ENCODE results near the gene SLC39A8.

The SLC39A8 gene

DNA sequence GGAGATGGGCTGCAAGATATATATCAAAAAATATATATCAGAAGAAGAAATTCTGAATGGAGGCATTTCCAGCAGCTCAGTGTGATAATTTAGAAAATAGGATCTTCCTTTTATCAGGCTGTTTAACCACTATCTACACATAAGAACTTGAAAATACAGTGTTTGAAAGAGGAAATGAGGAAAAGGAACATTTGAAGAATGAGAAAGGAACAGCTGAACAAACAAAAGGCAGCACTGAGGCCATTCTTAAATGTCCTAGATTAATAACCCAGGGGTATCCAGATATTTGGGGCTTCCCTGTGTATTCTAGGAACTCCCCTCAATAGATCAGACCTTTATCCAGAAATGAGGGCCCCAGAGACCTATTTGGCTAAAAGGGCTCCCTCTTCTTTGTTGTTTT lies 4.1 kb downstream of the SLC39A8 start:
- Histone ChIP-seq H3K27me3 (ENCODE audit: control insufficient read depth in 2 of 2, insufficient read depth in 2 of 2, low read length in 2 of 2) (no peaks in the 10 kb centered on the region), H3K9me3 (ENCODE audit: control insufficient read depth in 2 of 2, low read length in 2 of 2) (no peaks in the 10 kb centered on the region), H3K4me1 (ENCODE audit: control insufficient read depth in 2 of 2, insufficient read depth in 2 of 2, low read length in 2 of 2) (peaks cover 13 to 18% of the 10 kb centered on the region in 2 donors), H3K36me3 (ENCODE audit: control insufficient read depth in 2 of 2, insufficient read depth in 2 of 2, low read length in 2 of 2) (no peaks in the 10 kb centered on the region), H3K4me3 (ENCODE audit: low read length in 2 of 2) (no peak overlapping the region), H3K9ac (ENCODE audit: low read depth in 1 of 2, low read length in 2 of 2) (no peak overlapping the region), H3K27ac (ENCODE audit: low read depth in 2 of 2, low read length in 2 of 2) (no peak overlapping the region)

DNA sequence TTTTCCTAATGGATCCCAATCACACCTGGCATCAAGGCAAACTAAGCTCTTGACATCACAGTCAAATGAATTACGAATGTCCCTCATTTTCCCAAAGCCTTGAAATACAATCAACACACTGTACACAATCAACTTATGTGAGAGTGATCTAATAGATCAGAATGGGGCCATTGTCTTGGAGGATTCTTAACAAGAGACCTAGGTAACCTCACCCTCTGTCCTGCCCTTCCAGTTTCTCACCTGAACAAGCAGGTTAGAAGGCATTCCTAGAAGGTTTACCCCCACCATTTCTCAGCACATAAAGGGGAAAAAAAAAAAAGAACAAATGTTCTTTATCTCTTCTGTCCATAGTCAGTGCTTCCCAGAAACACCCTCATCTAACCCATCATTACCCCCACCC lies 6.3 kb downstream of the SLC39A8 start:
- H3K9me3 ChIP-seq (ENCODE audit: control insufficient read depth in 2 of 2, low read length in 2 of 2), result no peaks in the 10 kb centered on the region
- H3K4me1 ChIP-seq (ENCODE audit: control insufficient read depth in 2 of 2, insufficient read depth in 2 of 2, low read length in 2 of 2), result peaks cover 7 to 11% of the 10 kb centered on the region in 2 donors
- peaks cover 0 to 3% of the 10 kb centered on the region in 2 donors for H3K36me3 ChIP-seq (ENCODE audit: control insufficient read depth in 2 of 2, insufficient read depth in 2 of 2, low read length in 2 of 2)
- H3K27me3 ChIP-seq (ENCODE audit: control insufficient read depth in 2 of 2, insufficient read depth in 2 of 2, low read length in 2 of 2), result no peaks in the 10 kb centered on the region
- H3K9ac ChIP-seq (ENCODE audit: low read depth in 1 of 2, low read length in 2 of 2), result no peak overlapping the region
- H3K27ac ChIP-seq (ENCODE audit: low read depth in 2 of 2, low read length in 2 of 2), result no peak overlapping the region
- no peak overlapping the region for H3K4me3 ChIP-seq (ENCODE audit: low read length in 2 of 2)

DNA sequence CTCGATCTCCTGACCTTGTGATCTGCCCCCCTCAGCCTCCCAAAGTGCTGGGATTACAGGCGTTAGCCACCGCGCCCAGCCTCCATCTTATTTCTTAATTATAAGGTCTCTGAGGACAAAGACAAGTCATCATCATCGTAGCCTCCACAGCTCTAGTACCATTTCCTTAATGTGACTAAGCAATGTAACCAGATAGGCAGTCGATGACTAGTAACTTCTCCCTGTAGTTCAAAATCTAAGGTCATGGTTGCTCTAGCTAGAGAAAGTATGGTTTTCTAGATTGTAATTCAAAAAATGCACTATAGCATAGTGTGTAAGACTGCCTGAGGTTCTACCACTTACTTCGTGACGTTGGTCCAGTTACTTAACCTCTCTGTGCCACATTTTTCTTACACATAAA lies 6.9 kb downstream of the SLC39A8 start:
- H3K27me3 ChIP-seq (ENCODE audit: control insufficient read depth in 2 of 2, insufficient read depth in 2 of 2, low read length in 2 of 2), result no peaks in the 10 kb centered on the region
- no peak overlapping the region for H3K9ac ChIP-seq (ENCODE audit: low read depth in 1 of 2, low read length in 2 of 2)
- no peaks in the 10 kb centered on the region for H3K9me3 ChIP-seq (ENCODE audit: control insufficient read depth in 2 of 2, low read length in 2 of 2)
- H3K4me3 ChIP-seq (ENCODE audit: low read length in 2 of 2), result no peak overlapping the region
- H3K36me3 ChIP-seq (ENCODE audit: control insufficient read depth in 2 of 2, insufficient read depth in 2 of 2, low read length in 2 of 2), result peaks cover 0 to 3% of the 10 kb centered on the region in 2 donors
- no peak overlapping the region for H3K27ac ChIP-seq (ENCODE audit: low read depth in 2 of 2, low read length in 2 of 2)
- peaks cover 5 to 8% of the 10 kb centered on the region in 2 donors for H3K4me1 ChIP-seq (ENCODE audit: control insufficient read depth in 2 of 2, insufficient read depth in 2 of 2, low read length in 2 of 2)

DNA sequence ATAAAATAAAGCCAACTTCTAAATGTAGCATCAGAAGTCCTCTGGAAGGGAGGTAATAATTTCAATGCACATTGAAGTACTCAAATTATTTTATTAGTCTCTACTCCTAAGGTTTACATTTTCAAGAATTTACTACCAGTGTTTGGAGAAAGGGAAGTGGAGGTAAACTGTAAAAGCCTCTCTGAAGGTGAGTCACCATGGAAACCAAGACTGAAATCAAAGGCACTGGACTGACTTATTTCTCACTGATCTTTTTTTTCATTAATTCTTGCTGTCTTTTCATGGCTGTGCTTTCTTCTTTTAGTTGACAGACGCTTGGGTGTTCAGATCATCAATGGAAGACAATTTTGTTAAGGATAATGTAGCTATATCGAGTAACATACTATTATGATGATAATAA lies 9.7 kb downstream of the SLC39A8 start:
- Histone ChIP-seq H3K9ac (ENCODE audit: low read depth in 1 of 2, low read length in 2 of 2) (no peak overlapping the region), H3K27me3 (ENCODE audit: control insufficient read depth in 2 of 2, insufficient read depth in 2 of 2, low read length in 2 of 2) (no peaks in the 10 kb centered on the region), H3K27ac (ENCODE audit: low read depth in 2 of 2, low read length in 2 of 2) (no peak overlapping the region), H3K4me3 (ENCODE audit: low read length in 2 of 2) (no peak overlapping the region), H3K9me3 (ENCODE audit: control insufficient read depth in 2 of 2, low read length in 2 of 2) (no peaks in the 10 kb centered on the region), H3K4me1 (ENCODE audit: control insufficient read depth in 2 of 2, insufficient read depth in 2 of 2, low read length in 2 of 2) (no peaks in the 10 kb centered on the region), H3K36me3 (ENCODE audit: control insufficient read depth in 2 of 2, insufficient read depth in 2 of 2, low read length in 2 of 2) (peaks cover 0 to 3% of the 10 kb centered on the region in 2 donors)

DNA sequence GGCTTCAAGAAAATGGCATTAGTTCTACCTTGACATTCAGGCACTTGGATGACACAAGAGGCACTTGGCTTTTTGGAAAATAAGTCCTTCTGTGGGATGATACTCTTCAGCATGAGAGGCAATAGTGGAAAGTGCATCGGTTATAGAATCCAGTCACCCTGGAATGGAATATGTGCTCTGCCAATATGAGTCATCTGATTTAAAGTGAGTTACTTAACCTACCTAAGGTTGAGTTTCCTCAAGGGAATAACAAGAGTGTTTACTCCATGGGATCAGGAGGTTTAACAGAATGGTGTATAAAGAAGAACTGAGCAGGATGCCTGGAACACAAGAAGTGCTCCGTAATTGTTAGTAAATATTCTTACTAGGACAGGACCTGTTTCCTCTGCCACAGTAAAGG lies 10.7 kb downstream of the SLC39A8 start:
- Histone ChIP-seq H3K4me3 (ENCODE audit: low read length in 2 of 2) (no peak overlapping the region), H3K27ac (ENCODE audit: low read depth in 2 of 2, low read length in 2 of 2) (no peak overlapping the region), H3K9me3 (ENCODE audit: control insufficient read depth in 2 of 2, low read length in 2 of 2) (no peaks in the 10 kb centered on the region), H3K36me3 (ENCODE audit: control insufficient read depth in 2 of 2, insufficient read depth in 2 of 2, low read length in 2 of 2) (peaks cover 0 to 3% of the 10 kb centered on the region in 2 donors), H3K4me1 (ENCODE audit: control insufficient read depth in 2 of 2, insufficient read depth in 2 of 2, low read length in 2 of 2) (no peaks in the 10 kb centered on the region), H3K27me3 (ENCODE audit: control insufficient read depth in 2 of 2, insufficient read depth in 2 of 2, low read length in 2 of 2) (no peaks in the 10 kb centered on the region), H3K9ac (ENCODE audit: low read depth in 1 of 2, low read length in 2 of 2) (no peak overlapping the region)

DNA sequence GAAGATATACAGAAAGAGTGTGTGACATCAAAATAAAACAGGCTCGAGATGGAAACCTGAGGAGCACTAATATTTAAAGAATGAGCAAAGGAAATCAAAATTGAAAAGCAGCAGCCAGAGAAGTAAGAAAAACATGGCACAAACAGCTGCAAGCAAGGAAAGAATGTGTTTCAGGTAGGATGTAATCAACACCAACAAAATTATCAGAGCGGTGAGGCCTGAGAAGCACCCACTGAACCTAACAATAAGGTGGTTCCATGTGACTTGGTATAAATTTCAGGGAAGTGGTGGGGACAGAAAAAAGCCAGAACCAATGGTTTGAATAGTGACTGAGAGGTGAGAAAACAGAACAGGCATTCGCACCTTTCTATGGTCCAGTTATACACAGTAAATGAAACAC lies 11.5 kb downstream of the SLC39A8 start:
- no peaks in the 10 kb centered on the region for H3K4me1 ChIP-seq (ENCODE audit: control insufficient read depth in 2 of 2, insufficient read depth in 2 of 2, low read length in 2 of 2)
- no peaks in the 10 kb centered on the region for H3K27me3 ChIP-seq (ENCODE audit: control insufficient read depth in 2 of 2, insufficient read depth in 2 of 2, low read length in 2 of 2)
- H3K4me3 ChIP-seq (ENCODE audit: low read length in 2 of 2), result no peak overlapping the region
- H3K9me3 ChIP-seq (ENCODE audit: control insufficient read depth in 2 of 2, low read length in 2 of 2), result no peaks in the 10 kb centered on the region
- H3K9ac ChIP-seq (ENCODE audit: low read depth in 1 of 2, low read length in 2 of 2), result no peak overlapping the region
- peaks cover 0 to 3% of the 10 kb centered on the region in 2 donors for H3K36me3 ChIP-seq (ENCODE audit: control insufficient read depth in 2 of 2, insufficient read depth in 2 of 2, low read length in 2 of 2)
- no peak overlapping the region for H3K27ac ChIP-seq (ENCODE audit: low read depth in 2 of 2, low read length in 2 of 2)

DNA sequence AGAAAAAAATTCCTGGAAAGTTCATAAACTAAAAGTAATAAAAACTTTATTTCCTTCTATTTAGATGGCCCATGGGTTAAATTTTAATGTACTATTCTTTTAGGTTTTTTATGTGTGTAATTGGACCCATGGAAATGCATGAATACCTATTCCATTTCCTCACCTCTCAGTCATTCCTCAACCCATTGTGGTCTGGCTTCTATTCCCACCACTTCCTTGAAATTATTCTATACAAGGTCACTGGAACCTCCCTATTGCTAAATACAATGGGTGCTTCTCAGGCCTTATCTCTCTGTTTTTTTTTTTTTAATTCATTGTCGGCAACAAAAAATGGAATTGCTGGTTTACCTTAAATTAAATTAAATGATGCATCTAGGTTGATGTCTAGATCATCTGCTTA lies 17.2 kb downstream of the SLC39A8 start:
- no peaks in the 10 kb centered on the region for H3K9me3 ChIP-seq (ENCODE audit: control insufficient read depth in 2 of 2, low read length in 2 of 2)
- peaks cover 0 to 2% of the 10 kb centered on the region in 2 donors for H3K36me3 ChIP-seq (ENCODE audit: control insufficient read depth in 2 of 2, insufficient read depth in 2 of 2, low read length in 2 of 2)
- H3K27me3 ChIP-seq (ENCODE audit: control insufficient read depth in 2 of 2, insufficient read depth in 2 of 2, low read length in 2 of 2), result no peaks in the 10 kb centered on the region
- H3K9ac ChIP-seq (ENCODE audit: low read depth in 1 of 2, low read length in 2 of 2), result no peak overlapping the region
- no peak overlapping the region for H3K27ac ChIP-seq (ENCODE audit: low read depth in 2 of 2, low read length in 2 of 2)
- H3K4me1 ChIP-seq (ENCODE audit: control insufficient read depth in 2 of 2, insufficient read depth in 2 of 2, low read length in 2 of 2), result no peaks in the 10 kb centered on the region
- H3K4me3 ChIP-seq (ENCODE audit: low read length in 2 of 2), result no peak overlapping the region

DNA sequence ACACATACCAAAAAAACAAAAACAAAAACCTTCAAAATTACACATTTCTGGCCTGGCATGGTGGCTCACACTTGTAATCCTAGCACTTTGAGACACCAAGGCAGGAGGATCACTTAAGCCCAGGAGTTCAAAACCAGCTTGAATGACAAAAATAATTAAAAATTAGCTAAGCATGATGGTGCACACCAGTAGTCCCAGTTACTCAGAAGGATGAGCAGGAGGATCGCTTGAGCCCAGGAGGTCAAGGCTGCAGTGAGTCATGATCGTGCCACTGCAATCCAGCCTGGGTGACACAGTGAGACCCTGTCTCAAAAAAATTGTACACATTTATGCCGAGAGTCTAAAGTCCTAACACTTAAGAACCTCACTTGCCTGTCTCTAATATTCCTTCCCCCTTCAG lies 18.3 kb downstream of the SLC39A8 start:
- no peak overlapping the region for H3K9ac ChIP-seq (ENCODE audit: low read depth in 1 of 2, low read length in 2 of 2)
- H3K4me1 ChIP-seq (ENCODE audit: control insufficient read depth in 2 of 2, insufficient read depth in 2 of 2, low read length in 2 of 2), result no peaks in the 10 kb centered on the region
- H3K36me3 ChIP-seq (ENCODE audit: control insufficient read depth in 2 of 2, insufficient read depth in 2 of 2, low read length in 2 of 2), result peaks cover 0 to 4% of the 10 kb centered on the region in 2 donors
- no peaks in the 10 kb centered on the region for H3K9me3 ChIP-seq (ENCODE audit: control insufficient read depth in 2 of 2, low read length in 2 of 2)
- H3K4me3 ChIP-seq (ENCODE audit: low read length in 2 of 2), result no peak overlapping the region
- H3K27me3 ChIP-seq (ENCODE audit: control insufficient read depth in 2 of 2, insufficient read depth in 2 of 2, low read length in 2 of 2), result no peaks in the 10 kb centered on the region
- H3K27ac ChIP-seq (ENCODE audit: low read depth in 2 of 2, low read length in 2 of 2), result no peak overlapping the region

DNA sequence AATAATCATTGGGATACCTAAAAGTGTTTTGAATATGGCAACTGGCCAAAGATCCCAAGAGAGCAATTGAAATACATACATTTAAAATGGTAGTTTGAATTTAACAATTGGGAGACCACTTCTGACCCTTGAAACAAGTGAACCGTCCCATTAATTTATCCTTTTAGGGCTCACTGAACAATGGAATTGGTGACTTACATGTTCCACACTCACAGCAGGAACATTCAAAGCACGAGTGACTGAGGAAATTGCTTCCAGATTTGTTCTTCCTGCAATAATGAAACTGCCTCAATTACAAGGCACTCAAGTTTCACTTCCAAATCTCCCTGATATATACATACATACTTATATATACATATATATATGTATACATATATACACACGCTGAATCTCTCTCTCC lies 20.6 kb downstream of the SLC39A8 start:
- Histone ChIP-seq H3K36me3 (ENCODE audit: control insufficient read depth in 2 of 2, insufficient read depth in 2 of 2, low read length in 2 of 2) (peaks cover 0 to 4% of the 10 kb centered on the region in 2 donors), H3K27me3 (ENCODE audit: control insufficient read depth in 2 of 2, insufficient read depth in 2 of 2, low read length in 2 of 2) (no peaks in the 10 kb centered on the region), H3K4me1 (ENCODE audit: control insufficient read depth in 2 of 2, insufficient read depth in 2 of 2, low read length in 2 of 2) (peaks cover 0 to 1% of the 10 kb centered on the region in 2 donors), H3K9me3 (ENCODE audit: control insufficient read depth in 2 of 2, low read length in 2 of 2) (no peaks in the 10 kb centered on the region), H3K4me3 (ENCODE audit: low read length in 2 of 2) (no peak overlapping the region), H3K27ac (ENCODE audit: low read depth in 2 of 2, low read length in 2 of 2) (no peak overlapping the region), H3K9ac (ENCODE audit: low read depth in 1 of 2, low read length in 2 of 2) (no peak overlapping the region)

DNA sequence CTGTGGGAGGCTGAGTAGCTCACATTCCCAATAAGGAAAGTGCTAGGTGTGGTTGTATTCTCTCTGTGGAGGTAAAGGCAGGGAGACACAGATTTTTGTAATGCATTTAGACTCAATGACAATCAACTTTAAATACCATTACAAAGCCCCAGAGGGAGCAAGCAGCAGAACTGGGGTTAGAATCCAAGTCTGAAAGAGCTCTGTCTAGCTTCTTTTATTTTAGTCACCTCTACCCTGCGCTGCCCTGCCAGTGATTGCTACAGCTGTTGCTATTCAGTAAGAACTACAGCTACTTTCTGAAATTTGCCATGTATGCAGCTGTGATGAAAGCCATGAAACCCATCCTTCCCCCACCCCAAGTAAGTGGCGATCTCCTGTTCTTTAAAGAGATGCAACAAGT lies 22.5 kb downstream of the SLC39A8 start:
- peaks cover 0 to 4% of the 10 kb centered on the region in 2 donors for H3K36me3 ChIP-seq (ENCODE audit: control insufficient read depth in 2 of 2, insufficient read depth in 2 of 2, low read length in 2 of 2)
- no peak overlapping the region for H3K27ac ChIP-seq (ENCODE audit: low read depth in 2 of 2, low read length in 2 of 2)
- H3K4me3 ChIP-seq (ENCODE audit: low read length in 2 of 2), result no peak overlapping the region
- no peaks in the 10 kb centered on the region for H3K27me3 ChIP-seq (ENCODE audit: control insufficient read depth in 2 of 2, insufficient read depth in 2 of 2, low read length in 2 of 2)
- no peak overlapping the region for H3K9ac ChIP-seq (ENCODE audit: low read depth in 1 of 2, low read length in 2 of 2)
- H3K9me3 ChIP-seq (ENCODE audit: control insufficient read depth in 2 of 2, low read length in 2 of 2), result no peaks in the 10 kb centered on the region
- peaks cover 0 to 11% of the 10 kb centered on the region in 2 donors for H3K4me1 ChIP-seq (ENCODE audit: control insufficient read depth in 2 of 2, insufficient read depth in 2 of 2, low read length in 2 of 2)

All from mucosa of rectum (tissue), 2 donors.